ENCODE data around the gene BHLHE40.

- TF ChIP-seq CTCF (IDR thresholded peaks at IDR 0.05) (no peak), EP300 (IDR thresholded peaks at IDR 0.05) (no peak), POLR2AphosphoS5 (IDR thresholded peaks at IDR 0.05) (no peak), POLR2A (IDR thresholded peaks at IDR 0.05; ENCODE audit: low read depth) (no peak)
Observed at GRCh38 chr3:4956738-4957137, 22.5 kb upstream of the BHLHE40 start.

Data from esophagus muscularis mucosa (tissue), 4 donors.